Measurements from ENCODE around the gene IRF6.
A peak's percentile ranks its signal among the peaks of the same experiment; 100 is the strongest.

Gene IRF6

DNA sequence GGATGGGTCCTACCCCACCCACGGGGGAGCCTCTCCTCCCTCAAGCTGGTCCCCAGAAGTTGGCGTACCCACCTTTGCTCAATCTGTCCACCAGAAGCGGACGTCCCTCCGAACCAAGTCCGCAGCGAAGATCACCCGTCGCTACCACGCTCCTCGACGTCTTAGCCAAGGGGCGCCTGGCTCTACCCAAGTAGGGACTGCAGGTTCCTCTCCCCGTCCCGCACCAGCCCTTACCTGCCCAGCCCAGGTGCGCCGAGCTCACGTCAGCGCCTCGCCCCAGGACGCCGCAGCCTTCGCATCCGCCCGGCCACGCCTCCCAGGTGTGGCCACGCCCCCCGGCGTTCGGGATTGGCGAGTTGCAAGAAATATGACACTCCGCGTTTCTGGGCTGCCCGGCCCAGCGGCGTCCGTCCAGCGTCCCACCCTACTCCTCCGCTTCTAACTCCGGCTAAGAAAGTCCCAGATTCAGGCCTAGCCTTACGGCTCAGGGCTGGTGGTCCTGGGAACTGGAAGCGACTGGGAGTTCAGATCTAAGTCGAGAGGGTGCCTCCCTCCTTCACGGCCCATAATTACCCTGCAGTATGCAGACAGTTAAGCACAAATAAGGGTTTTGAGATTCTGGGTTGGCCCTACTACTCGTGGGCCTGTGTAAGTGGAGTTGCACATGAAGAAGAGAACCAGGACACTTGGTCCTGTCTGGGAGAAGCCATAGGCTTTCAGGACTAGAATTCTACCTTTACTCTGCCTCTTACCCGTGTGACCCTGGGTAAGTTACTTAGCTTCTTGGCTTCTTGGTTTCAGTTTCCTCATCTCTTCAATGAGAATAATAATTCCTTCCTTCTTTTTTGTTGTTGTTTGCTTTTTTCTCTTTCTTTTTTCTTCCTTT, at the start of gene IRF6:
Gene IRF6, minus strand, starts transcription at position 268 of the 886 bp plus-strand sequence. CDS start 4,729 bp downstream, outside the sequence.
- Histone ChIP-seq H3K27me3 (peaks cover 46% of the 10 kb centered on the region), H3K36me3 (no peaks in the 10 kb centered on the region), H3K27ac (peak within 1 kb of the TSS; percentile 70), H3K4me3 (ENCODE audit: low read depth in 1 of 2, low read length in 1 of 2) (peak within 1 kb of the TSS; percentile 61 to 73), H3K9me3 (no peaks in the 10 kb centered on the region), H3K4me1 (ENCODE audit: control insufficient read depth in 1 of 2, insufficient read depth in 1 of 2, low read depth in 1 of 2, low read length in 1 of 2) (peaks cover 9 to 11% of the 10 kb centered on the region in 2 experiments)
- TF ChIP-seq, protein P1, sequence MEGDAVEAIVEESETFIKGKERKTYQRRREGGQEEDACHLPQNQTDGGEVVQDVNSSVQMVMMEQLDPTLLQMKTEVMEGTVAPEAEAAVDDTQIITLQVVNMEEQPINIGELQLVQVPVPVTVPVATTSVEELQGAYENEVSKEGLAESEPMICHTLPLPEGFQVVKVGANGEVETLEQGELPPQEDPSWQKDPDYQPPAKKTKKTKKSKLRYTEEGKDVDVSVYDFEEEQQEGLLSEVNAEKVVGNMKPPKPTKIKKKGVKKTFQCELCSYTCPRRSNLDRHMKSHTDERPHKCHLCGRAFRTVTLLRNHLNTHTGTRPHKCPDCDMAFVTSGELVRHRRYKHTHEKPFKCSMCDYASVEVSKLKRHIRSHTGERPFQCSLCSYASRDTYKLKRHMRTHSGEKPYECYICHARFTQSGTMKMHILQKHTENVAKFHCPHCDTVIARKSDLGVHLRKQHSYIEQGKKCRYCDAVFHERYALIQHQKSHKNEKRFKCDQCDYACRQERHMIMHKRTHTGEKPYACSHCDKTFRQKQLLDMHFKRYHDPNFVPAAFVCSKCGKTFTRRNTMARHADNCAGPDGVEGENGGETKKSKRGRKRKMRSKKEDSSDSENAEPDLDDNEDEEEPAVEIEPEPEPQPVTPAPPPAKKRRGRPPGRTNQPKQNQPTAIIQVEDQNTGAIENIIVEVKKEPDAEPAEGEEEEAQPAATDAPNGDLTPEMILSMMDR (IDR thresholded peaks at IDR 0.05), result peak; percentile 18

DNA sequence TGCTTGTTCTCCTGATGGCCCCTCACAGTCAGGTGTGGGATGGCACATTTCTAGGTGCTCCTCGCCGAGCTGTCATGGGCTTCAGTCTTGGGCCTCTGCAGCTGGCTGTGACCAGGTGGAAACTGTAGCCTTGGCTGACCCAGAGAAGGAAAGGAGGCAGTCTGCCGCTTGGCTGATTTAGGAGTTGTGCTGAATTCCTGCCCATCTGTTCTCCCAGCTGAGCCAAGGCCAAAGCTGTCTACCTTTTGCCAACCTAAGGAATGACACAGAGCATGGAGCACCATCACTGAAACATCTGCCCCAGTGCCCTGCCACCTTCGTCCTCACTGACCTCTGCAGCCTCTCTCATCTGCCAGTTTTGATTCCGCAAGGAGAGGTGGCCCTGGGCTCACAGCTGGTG, 49.7 kb upstream of the IRF6 start:
- H3K36me3 ChIP-seq, result no peaks in the 10 kb centered on the region
- no peak overlapping the region for H3K4me3 ChIP-seq (ENCODE audit: low read depth in 1 of 2, low read length in 1 of 2)
- H3K27me3 ChIP-seq, result no peaks in the 10 kb centered on the region
- no peak overlapping the region for H3K27ac ChIP-seq
- no peaks in the 10 kb centered on the region for H3K4me1 ChIP-seq (ENCODE audit: control insufficient read depth in 1 of 2, insufficient read depth in 1 of 2, low read depth in 1 of 2, low read length in 1 of 2)
- H3K9me3 ChIP-seq, result no peaks in the 10 kb centered on the region
- TF ChIP-seq, protein P1 (IDR thresholded peaks at IDR 0.05), result no peak

DNA sequence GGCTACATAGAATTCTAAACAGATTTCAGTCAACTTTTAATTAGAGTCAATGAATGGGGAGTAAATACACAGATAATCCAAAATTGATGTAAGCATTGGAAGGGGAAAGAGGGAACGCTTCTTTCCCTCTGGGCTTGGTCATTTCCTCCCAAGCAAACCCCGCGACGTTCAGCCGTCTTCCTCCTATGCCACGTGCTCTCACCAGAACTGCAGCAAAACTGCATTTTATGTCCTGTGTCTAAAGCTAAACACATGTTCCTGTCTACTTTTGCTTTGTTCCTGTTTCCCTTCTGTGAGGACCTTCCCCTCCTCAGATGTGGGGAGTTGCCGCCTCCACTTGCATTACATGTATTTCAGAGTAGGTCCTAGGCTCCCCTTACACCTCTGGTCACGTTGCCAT, 49.1 kb upstream of the IRF6 start:
- Histone ChIP-seq H3K4me1 (ENCODE audit: control insufficient read depth in 1 of 2, insufficient read depth in 1 of 2, low read depth in 1 of 2, low read length in 1 of 2) (no peaks in the 10 kb centered on the region), H3K36me3 (no peaks in the 10 kb centered on the region), H3K27ac (no peak overlapping the region), H3K27me3 (no peaks in the 10 kb centered on the region), H3K4me3 (ENCODE audit: low read depth in 1 of 2, low read length in 1 of 2) (no peak overlapping the region), H3K9me3 (no peaks in the 10 kb centered on the region)
- TF ChIP-seq, protein P1 (IDR thresholded peaks at IDR 0.05), result no peak

DNA sequence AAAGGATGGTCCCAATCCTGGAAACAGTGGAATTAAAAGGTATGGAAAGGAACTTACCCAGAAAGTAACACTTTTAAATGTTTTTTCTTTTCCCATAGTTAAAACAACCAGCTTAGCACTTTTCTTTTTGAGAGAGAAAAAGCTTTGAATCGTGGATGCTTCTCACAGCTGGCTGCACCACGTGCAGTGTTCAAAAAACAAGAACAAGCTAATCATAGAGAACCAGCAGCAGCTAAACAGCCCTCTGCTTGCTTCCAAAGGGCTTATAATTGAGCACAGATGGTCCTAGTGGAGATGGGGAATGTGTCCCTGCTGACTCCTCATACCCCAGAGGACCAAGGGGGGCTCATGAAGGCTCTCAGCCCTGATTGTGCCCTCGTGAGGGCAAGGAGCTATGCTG, 48.3 kb upstream of the IRF6 start:
- TF ChIP-seq, protein P1 (IDR thresholded peaks at IDR 0.05), result no peak
- H3K36me3 ChIP-seq, result no peaks in the 10 kb centered on the region
- no peak overlapping the region for H3K27ac ChIP-seq
- no peaks in the 10 kb centered on the region for H3K9me3 ChIP-seq
- no peak overlapping the region for H3K4me3 ChIP-seq (ENCODE audit: low read depth in 1 of 2, low read length in 1 of 2)
- no peaks in the 10 kb centered on the region for H3K4me1 ChIP-seq (ENCODE audit: control insufficient read depth in 1 of 2, insufficient read depth in 1 of 2, low read depth in 1 of 2, low read length in 1 of 2)
- no peaks in the 10 kb centered on the region for H3K27me3 ChIP-seq

DNA sequence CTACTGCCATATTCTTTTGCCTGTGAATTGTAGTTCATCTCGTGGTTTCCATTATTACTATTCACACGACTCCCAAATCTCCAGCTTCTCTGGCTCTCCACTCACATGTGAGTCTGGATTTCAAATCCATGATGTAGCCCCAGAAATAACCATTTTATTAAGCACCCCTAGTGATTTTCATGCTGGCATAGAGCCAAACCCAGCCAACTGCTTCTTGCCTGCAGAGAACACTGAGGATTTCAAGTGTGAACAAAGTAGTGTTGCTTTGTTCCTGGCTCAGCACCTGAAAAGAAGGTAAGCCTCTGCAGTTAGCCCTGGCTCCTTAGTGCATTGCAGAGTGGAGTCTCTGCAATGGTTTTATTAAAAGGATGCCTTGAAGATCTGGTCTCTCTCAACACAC, 47.7 kb upstream of the IRF6 start:
- H3K27me3 ChIP-seq, result no peaks in the 10 kb centered on the region
- TF ChIP-seq, protein P1 (IDR thresholded peaks at IDR 0.05), result no peak
- H3K27ac ChIP-seq, result no peak overlapping the region
- H3K36me3 ChIP-seq, result no peaks in the 10 kb centered on the region
- no peaks in the 10 kb centered on the region for H3K4me1 ChIP-seq (ENCODE audit: control insufficient read depth in 1 of 2, insufficient read depth in 1 of 2, low read depth in 1 of 2, low read length in 1 of 2)
- H3K9me3 ChIP-seq, result no peaks in the 10 kb centered on the region
- H3K4me3 ChIP-seq (ENCODE audit: low read depth in 1 of 2, low read length in 1 of 2), result no peak overlapping the region

Measured in neutrophil (primary cell).